ENCODE results near the gene ANKRD60.

ANKRD60 gene

GRCh38 chr20:58167759-58168158 is 60.7 kb downstream of the ANKRD60 start:
- no peak for DNase-seq (ENCODE audit: low read depth in 2 of 3, low spot score in 2 of 3)

All from activated CD8-positive, alpha-beta memory T cell treated with anti-CD3 and anti-CD28 coated beads for 48 hours (primary cell).